Fibroblast of lung (primary cell): ENCODE data around the gene OR4E1.

ENCODE experiments used
- CTCF ChIP-seq, 2 donors: IDR thresholded peaks in 1 of 2; conservative IDR thresholded peaks in 1 of 2; 1 replicate in 1 of 2; 2 replicates in 1 of 2; pipeline ENCODE4 v1.5.1; 2011 to 2012; ENCODE audit warnings: low read length in 2 of 2, control low read depth in 1 of 2, inconsistent platforms in 1 of 2, low read depth in 1 of 2, mild to moderate bottlenecking in 1 of 2
- EZH2 ChIP-seq: IDR thresholded peaks from 2 replicates; pipeline ENCODE4 v1.5.1; 2012; ENCODE audit warnings: low read length, control low read depth, mild to moderate bottlenecking; ENCODE audit errors: missing control alignments

GRCh38 chr14:21642683-21643082 lies 30.9 kb downstream of the OR4E1 start:
- TF ChIP-seq CTCF (conservative IDR thresholded peaks at IDR 0.05 in 1 of 2, IDR thresholded peaks at IDR 0.05 in 1 of 2; ENCODE audit: low read depth in 1 of 2, low read length in 2 of 2) (no peak), EZH2 (no peak)
